ENCODE results near the gene DYNLRB1. TPM values are rescaled to one million over a fixed set of nuclear protein-coding genes. Genes with fewer than 3 reads are reported as not detected.

DYNLRB1 gene
- 10 to 100 TPM; 66.6 to 70.9 TPM for total RNA-seq

DNA sequence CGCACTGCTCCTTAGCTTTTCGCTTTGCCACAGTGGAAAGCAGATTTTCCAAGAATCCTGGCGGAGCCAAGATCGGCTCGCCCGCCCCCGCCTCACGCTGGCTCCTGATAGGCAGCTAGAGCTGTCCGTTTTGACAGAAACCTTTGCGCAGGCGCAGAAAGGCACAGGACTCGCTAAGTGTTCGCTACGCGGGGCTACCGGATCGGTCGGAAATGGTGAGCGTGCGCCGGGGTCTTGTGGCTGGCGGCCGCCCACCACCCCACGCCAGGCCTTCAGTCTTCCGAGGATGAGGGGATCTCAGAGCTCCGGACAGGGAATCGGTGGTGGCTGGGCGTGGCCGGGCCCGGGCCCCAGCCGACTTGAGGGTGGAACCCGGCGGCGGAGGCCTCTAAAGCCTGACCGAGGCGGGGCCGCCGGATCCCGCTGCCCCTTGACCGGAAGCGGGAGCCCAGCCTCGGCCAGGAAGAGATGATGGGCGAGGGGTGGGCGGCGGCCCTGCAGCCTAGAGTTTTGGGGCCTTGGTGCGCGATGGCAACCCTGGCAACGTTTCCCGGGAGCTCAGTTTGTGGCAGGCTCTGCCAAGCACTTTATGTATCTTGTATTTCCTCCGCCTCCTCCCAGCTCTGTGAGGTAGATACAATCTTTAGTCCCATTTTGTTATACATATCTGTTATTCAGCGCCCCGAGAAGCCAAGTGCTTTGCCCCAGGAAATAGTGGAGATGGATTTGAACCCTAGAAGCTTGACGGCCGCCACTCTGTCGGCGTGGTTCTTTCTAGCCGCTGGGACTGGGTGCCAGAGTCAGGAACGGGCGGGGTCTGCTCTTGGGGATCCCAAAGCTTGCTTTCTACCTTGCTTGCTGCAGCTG, at the start of gene DYNLRB1:
TSS of gene DYNLRB1 (plus strand) at position 176 of the 867 bp plus-strand sequence. CDS start at position 213, 37 bp downstream.
- Mint-ChIP-seq H3K9me3 (no peaks in the 10 kb centered on the region), H3K4me3 (peak within 1 kb of the TSS; percentile 98), H3K27ac (peak within 1 kb of the TSS; percentile 96), H3K4me1 (ENCODE audit: low read depth) (peaks cover 48% of the 10 kb centered on the region), H3K36me3 (ENCODE audit: low read depth) (peaks cover 6% of the 10 kb centered on the region), H3K27me3 (no peaks in the 10 kb centered on the region)
- peak; percentile 98 for DNase-seq
- ATAC-seq = peak; percentile 82
- intact Hi-C loops (cut with micrococcal nuclease) = loop anchor here (5.0 kb wide), 1 partner anchor 214 kb away; the partner anchor contains the start of gene AHCY
- CTCF ChIA-PET = interaction anchor here (0.9 to 6.2 kb wide), 12 partner anchors 14 to 253 kb away, joined by 3 to 114 read pairs (median 6); no protein-coding TSS in a partner anchor
- TF ChIP-seq, protein P1, sequence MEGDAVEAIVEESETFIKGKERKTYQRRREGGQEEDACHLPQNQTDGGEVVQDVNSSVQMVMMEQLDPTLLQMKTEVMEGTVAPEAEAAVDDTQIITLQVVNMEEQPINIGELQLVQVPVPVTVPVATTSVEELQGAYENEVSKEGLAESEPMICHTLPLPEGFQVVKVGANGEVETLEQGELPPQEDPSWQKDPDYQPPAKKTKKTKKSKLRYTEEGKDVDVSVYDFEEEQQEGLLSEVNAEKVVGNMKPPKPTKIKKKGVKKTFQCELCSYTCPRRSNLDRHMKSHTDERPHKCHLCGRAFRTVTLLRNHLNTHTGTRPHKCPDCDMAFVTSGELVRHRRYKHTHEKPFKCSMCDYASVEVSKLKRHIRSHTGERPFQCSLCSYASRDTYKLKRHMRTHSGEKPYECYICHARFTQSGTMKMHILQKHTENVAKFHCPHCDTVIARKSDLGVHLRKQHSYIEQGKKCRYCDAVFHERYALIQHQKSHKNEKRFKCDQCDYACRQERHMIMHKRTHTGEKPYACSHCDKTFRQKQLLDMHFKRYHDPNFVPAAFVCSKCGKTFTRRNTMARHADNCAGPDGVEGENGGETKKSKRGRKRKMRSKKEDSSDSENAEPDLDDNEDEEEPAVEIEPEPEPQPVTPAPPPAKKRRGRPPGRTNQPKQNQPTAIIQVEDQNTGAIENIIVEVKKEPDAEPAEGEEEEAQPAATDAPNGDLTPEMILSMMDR (IDR thresholded peaks at IDR 0.05) = no peak
- POLR2A ChIA-PET = interaction anchor here (0.6 to 3.0 kb wide), 18 partner anchors 10 to 356 kb away, joined by 3 to 14 read pairs (median 4); partner anchors contain the start of genes AHCY, GGT7, ITCH and TP53INP2

DNA sequence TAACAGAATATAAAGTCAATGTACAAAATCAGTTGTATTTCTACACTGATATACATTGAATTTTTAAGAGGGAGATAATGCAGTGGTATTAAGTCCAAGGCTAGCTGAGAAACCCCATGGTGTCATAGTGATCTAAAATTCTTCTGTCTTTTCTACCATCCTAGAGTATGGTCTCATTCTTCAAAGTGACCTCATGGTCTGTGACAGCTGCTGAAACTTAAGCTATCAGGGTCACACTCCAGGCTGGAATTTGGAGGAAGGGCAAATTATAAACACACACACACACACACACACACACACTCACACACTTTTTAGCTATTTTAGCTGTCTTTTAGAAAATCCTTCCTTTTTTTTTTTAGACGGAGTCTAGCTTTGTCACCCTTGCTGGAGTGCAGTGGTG, 47.3 kb upstream of the DYNLRB1 start:
- ChIA-PET CTCF (interaction anchor here (3.7 kb wide), 1 partner anchor 156 kb away, joined by 31 read pairs; no protein-coding TSS in a partner anchor), POLR2A (interaction anchor here (1.0 kb wide), 1 partner anchor 166 kb away, joined by 4 read pairs; the partner anchor contains the start of gene AHCY)
- no peak for DNase-seq
- no peaks in the 10 kb centered on the region for H3K9me3 Mint-ChIP-seq
- TF ChIP-seq, protein P1 (IDR thresholded peaks at IDR 0.05) = no peak
- H3K4me1 Mint-ChIP-seq (ENCODE audit: low read depth) = peaks cover 5% of the 10 kb centered on the region
- no peak overlapping the region for H3K27ac Mint-ChIP-seq
- H3K4me3 Mint-ChIP-seq = no peak overlapping the region
- intact Hi-C loops (cut with micrococcal nuclease) = no loop called here
- ATAC-seq = no peak
- peaks cover 9% of the 10 kb centered on the region for H3K36me3 Mint-ChIP-seq (ENCODE audit: low read depth)
- H3K27me3 Mint-ChIP-seq = no peaks in the 10 kb centered on the region

DNA sequence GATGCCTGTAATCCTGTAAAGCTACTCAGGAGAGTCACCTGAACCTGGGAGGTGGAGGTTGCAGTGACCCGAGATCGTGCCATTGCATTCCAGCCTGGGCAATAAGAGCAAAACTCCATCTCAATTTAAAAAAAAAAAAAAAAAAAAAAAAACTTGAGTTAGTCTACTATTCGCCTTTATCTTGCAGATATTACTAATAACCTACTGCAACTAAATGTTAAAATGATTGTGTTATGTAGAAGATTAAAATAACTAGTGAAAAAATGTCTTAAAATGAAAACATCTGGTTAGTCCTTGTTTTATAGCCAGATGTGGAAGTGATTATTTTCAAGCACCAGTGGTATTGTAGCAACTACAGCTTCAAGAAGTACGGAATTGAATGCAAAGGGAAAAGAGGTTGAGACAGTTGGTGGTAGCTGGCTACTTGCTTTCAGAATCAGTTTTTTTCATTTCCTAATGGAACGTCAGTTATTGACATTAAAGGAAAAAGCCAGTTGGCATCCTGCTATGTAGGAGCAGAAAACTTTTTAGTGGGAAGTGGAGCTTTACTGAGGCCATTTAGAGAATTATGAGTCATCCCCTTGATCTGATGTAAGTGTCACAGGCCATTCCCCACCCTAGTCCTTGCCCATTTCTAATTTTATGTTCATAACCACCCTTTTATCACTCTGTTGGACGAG, 43.8 kb upstream of the DYNLRB1 start:
- Mint-ChIP-seq H3K27me3 (no peaks in the 10 kb centered on the region), H3K36me3 (ENCODE audit: low read depth) (peaks cover 29% of the 10 kb centered on the region), H3K4me3 (no peak overlapping the region), H3K9me3 (no peaks in the 10 kb centered on the region), H3K27ac (no peak overlapping the region), H3K4me1 (ENCODE audit: low read depth) (peaks cover 15% of the 10 kb centered on the region)
- ChIA-PET CTCF (interaction anchor here (0.6 to 2.2 kb wide), 4 partner anchors 51 to 695 kb away, joined by 3 to 40 read pairs (median 4); no protein-coding TSS in a partner anchor), POLR2A (no interaction called here)
- TF ChIP-seq, protein P1 (IDR thresholded peaks at IDR 0.05) = no peak
- intact Hi-C loops (cut with micrococcal nuclease) = loop anchor here (2.0 kb wide), 1 partner anchor 160 kb away; no protein-coding TSS in a partner anchor
- no peak for DNase-seq
- no peak for ATAC-seq

DNA sequence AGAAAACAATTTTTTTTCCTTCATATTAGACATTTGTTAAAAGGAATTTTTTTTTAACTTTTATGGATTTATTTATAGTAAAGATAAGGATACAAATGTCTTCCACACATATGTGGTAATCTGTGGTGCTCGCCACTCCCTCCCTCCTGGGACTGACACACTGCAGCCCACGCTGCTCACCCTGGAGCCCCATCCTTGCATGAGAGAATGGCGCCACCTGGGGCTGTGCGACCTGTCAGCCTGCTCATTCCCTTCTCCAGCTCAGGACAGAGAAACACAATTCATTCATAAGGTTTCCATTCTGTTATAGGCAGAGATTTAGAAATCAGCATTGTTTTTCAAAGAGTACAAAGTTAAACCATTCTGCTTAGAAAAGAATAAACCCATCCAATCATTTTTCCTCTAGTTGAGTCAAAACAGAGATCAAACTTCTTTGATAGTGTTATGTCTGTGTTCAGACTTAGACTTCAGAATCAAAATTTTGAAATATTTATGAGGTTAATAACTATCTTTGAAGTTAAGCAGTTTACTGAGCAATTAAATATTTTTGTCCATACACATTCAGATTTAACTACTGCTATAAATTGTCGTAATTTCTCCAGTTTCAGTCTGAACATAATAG, 42.8 kb upstream of the DYNLRB1 start:
- peak; percentile 67 for ATAC-seq
- H3K4me1 Mint-ChIP-seq (ENCODE audit: low read depth) = peaks cover 15% of the 10 kb centered on the region
- DNase-seq = peak; percentile 66
- no peaks in the 10 kb centered on the region for H3K27me3 Mint-ChIP-seq
- CTCF ChIA-PET = interaction anchor here (0.6 to 2.2 kb wide), 3 partner anchors 156 to 199 kb away, joined by 3 to 40 read pairs (median 4); no protein-coding TSS in a partner anchor
- H3K4me3 Mint-ChIP-seq = no peak overlapping the region
- POLR2A ChIA-PET = no interaction called here
- H3K36me3 Mint-ChIP-seq (ENCODE audit: low read depth) = peaks cover 29% of the 10 kb centered on the region
- H3K9me3 Mint-ChIP-seq = no peaks in the 10 kb centered on the region
- H3K27ac Mint-ChIP-seq = no peak overlapping the region
- intact Hi-C loops (cut with micrococcal nuclease) = loop anchor here (2.0 kb wide), 1 partner anchor 161 kb away; no protein-coding TSS in a partner anchor
- TF ChIP-seq, protein P1 (IDR thresholded peaks at IDR 0.05) = peak; percentile 38

All from activated CD8-positive, alpha-beta T cell treated with anti-CD3 and anti-CD28 coated beads for 36 hours (primary cell).